NCI-H460 (cell line): Measurements from ENCODE around the gene TTC23. TPM values are rescaled to one million over a fixed set of nuclear protein-coding genes. Genes with fewer than 3 reads are reported as not detected.

Experiments used
- DNase-seq: peaks from one replicate; pipeline ENCODE4 v3.0.0-alpha.2; 2016; ENCODE audit warnings: low read depth; ENCODE audit errors: extremely low read depth
- total RNA-seq: library from RNA; depleted of rRNA; stranded (reverse); fragments of >200 nt; shearing (Covaris generic); gene quantifications from 2 replicates; pipeline ENCODE4 v1.2.3, GENCODE V29; 2014; rRNA removed

Gene TTC23
- total RNA-seq, 1 experiment from 2014 or later, result 15.3 TPM

- DNase-seq, result no peak
Observed at GRCh38 chr15:99096173-99096893, 153.0 kb downstream of the TTC23 start.

GRCh38 chr15:99095626-99096025 is 153.8 kb downstream of the TTC23 start:
- no peak for DNase-seq

- DNase-seq, result no peak
Observed at GRCh38 chr15:99092554-99093172, 156.7 kb downstream of the TTC23 start.

- DNase-seq, result no peak
Observed at GRCh38 chr15:99090938-99091337, 158.4 kb downstream of the TTC23 start.

- no peak for DNase-seq
Observed at GRCh38 chr15:99090011-99090699, 159.2 kb downstream of the TTC23 start.

GRCh38 chr15:99087405-99087943 is 161.9 kb downstream of the TTC23 start:
- no peak for DNase-seq

- no peak for DNase-seq
Observed at GRCh38 chr15:99086327-99086667, 163.1 kb downstream of the TTC23 start.

Other genes starting within 250 kb of the TTC23 start
- gene PGPEP1L, start 241.8 kb downstream of the TTC23 start, total RNA-seq, result not detected in 2 replicates
- 12.1 and 15.1 TPM in 2 replicates for gene SYNM, start 144.5 kb downstream of the TTC23 start, total RNA-seq
- gene LRRC28, start 1.9 kb upstream of the TTC23 start, total RNA-seq, result 21.6 and 24.4 TPM in 2 replicates